Keratinocyte (primary cell): ENCODE data around the gene PSD2. TPM values are rescaled to one million over a fixed set of nuclear protein-coding genes. Genes with fewer than 3 reads are reported as not detected.

Source experiments
- DNase-seq: peaks from one replicate; pipeline ENCODE4 v3.0.0-alpha.2; 2011; ENCODE audit warnings: low read depth, missing footprints, low spot score
- FAIRE-seq: peaks from 2 replicates; lab custom pipeline; 2011; peaks lifted over from hg19 to GRCh38; lab: Jason Lieb, UNC
- H2AFZ ChIP-seq: 2 replicates; pipeline ENCODE4 v1.6.0; 2012; ENCODE audit warnings: low read length, control low read depth, inconsistent platforms; ENCODE audit not compliant: control insufficient read depth
- H3K27ac ChIP-seq: 2 replicates; pipeline ENCODE4 v1.5.1; 2011; ENCODE audit warnings: low read length; ENCODE audit not compliant: control insufficient read depth, insufficient read depth
- H3K27me3 ChIP-seq: 3 replicates; pipeline ENCODE4 v1.6.0; 2011; ENCODE audit warnings: low read length; ENCODE audit not compliant: control insufficient read depth, insufficient read depth; ENCODE audit errors: extremely low read depth
- H3K36me3 ChIP-seq, 2 experiments: 2 replicates in 1 of 2; 3 replicates in 1 of 2; pipeline ENCODE4 v1.5.1; 2011; ENCODE audit warnings: low read length in 2 of 2, mild to moderate bottlenecking in 1 of 2; ENCODE audit not compliant: control insufficient read depth in 2 of 2, insufficient read depth in 2 of 2; ENCODE audit errors: extremely low read depth in 1 of 2
- H3K4me1 ChIP-seq: 3 replicates; pipeline ENCODE4 v1.5.1; 2011; ENCODE audit warnings: low read length; ENCODE audit not compliant: control insufficient read depth, insufficient read depth; ENCODE audit errors: extremely low read depth
- H3K4me2 ChIP-seq: 3 replicates; pipeline ENCODE4 v1.6.0; 2011; ENCODE audit warnings: low read depth, low read length; ENCODE audit not compliant: control insufficient read depth, insufficient read depth; ENCODE audit errors: extremely low read depth
- H3K4me3 ChIP-seq, 3 experiments: fragments of 200-600 bp in 1 of 3; sonication (generic) in 1 of 3; 2 replicates in 2 of 3; 3 replicates in 1 of 3; pipeline ENCODE4 v1.5.1; 2011 to 2016; ENCODE audit warnings: low read length in 3 of 3, mild to moderate bottlenecking in 3 of 3, control low read depth in 2 of 3, inconsistent platforms in 1 of 3, low read depth in 1 of 3, mixed read lengths in 1 of 3, mixed run types in 1 of 3, moderate library complexity in 1 of 3; ENCODE audit not compliant: control insufficient read depth in 2 of 3, insufficient read depth in 2 of 3; ENCODE audit errors: extremely low read depth in 1 of 3
- H3K79me2 ChIP-seq: 2 replicates; pipeline ENCODE4 v1.6.0; 2012; ENCODE audit warnings: low read length; ENCODE audit not compliant: control insufficient read depth, insufficient read depth
- H3K9ac ChIP-seq: 3 replicates; pipeline ENCODE4 v1.6.0; 2011; ENCODE audit warnings: low read length; ENCODE audit not compliant: control insufficient read depth, insufficient read depth; ENCODE audit errors: extremely low read depth
- H3K9me1 ChIP-seq: 3 replicates; pipeline ENCODE4 v1.6.0; 2011; ENCODE audit warnings: low read length; ENCODE audit not compliant: control insufficient read depth, insufficient read depth; ENCODE audit errors: extremely low read depth
- H3K9me3 ChIP-seq: 2 replicates; pipeline ENCODE4 v1.5.1; 2012; ENCODE audit warnings: low read depth, low read length; ENCODE audit not compliant: control insufficient read depth
- H4K20me1 ChIP-seq: 3 replicates; pipeline ENCODE4 v1.6.0; 2011; ENCODE audit warnings: low read length; ENCODE audit not compliant: control insufficient read depth, insufficient read depth; ENCODE audit errors: extremely low read depth
- EZH2 ChIP-seq: IDR thresholded peaks from one replicate; pipeline ENCODE4 v1.6.1; 2012; ENCODE audit warnings: inconsistent platforms, mild to moderate bottlenecking, low read length, moderate library complexity
- dilution Hi-C: fragments of 300-500 bp; cut with MboI; formaldehyde crosslinking; loops from one replicate; pipeline ENCODE4 v1.7.0; 2020; ENCODE audit warnings: low sequenced_read_pairs; ENCODE audit not compliant: extremely low pct_ligation_motif_present
- polyA plus RNA-seq, 5 experiments: library from polyadenylated mRNA; depleted of rRNA in 3 of 5; stranded (reverse) in 3 of 5; stranded (forward) in 1 of 5; unstranded in 1 of 5; fragments of >200 nt; gene quantifications; 1 replicate in 1 of 5; 2 replicates in 3 of 5; 3 replicates in 1 of 5; pipeline versions ENCODE4 v1.2.1 to v1.2.3, GENCODE V29; 2011 to 2012; ENCODE audit warnings: missing spikeins in 2 of 5, low read depth in 1 of 5, low replicate concordance in 1 of 5
- TF ChIP-seq, protein P1 (sequence below), 3 experiments: IDR thresholded peaks in 1 of 3; conservative IDR thresholded peaks in 1 of 3; optimal IDR thresholded peaks in 1 of 3; 2 replicates in 2 of 3; 3 replicates in 1 of 3; pipeline versions ENCODE3 to v1.5.1; 2011; ENCODE audit warnings: low read length in 3 of 3, mild to moderate bottlenecking in 3 of 3, moderate library complexity in 2 of 3, control low read depth in 1 of 3, inconsistent platforms in 1 of 3; ENCODE audit not compliant: insufficient read depth in 2 of 3; ENCODE audit errors: extremely low read depth in 1 of 3

Gene PSD2
- polyA plus RNA-seq, 1 donor (not counting 4 experiments of a cell fraction or from before 2014, with no cell fraction given) = not detected

DNA sequence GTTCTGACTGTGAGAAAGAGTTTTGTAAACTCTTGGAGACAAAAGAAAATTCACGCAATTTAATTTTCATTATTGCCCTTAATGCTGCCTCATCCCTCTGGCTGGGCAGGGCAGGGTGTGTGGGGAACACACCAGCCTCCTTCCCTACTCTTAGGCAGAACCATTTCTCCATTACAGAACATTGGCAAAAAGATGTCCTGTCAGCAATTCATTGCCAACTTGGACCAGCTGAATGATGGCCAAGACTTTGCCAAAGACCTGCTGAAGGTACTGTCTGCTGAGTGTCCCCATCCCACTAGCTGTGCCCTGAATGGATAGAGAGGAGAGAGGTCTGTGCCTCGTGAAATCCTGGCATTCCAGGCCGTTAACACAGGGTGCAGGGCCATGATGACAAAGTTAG, 37.9 kb downstream of the PSD2 start:
- TF ChIP-seq, protein P1, sequence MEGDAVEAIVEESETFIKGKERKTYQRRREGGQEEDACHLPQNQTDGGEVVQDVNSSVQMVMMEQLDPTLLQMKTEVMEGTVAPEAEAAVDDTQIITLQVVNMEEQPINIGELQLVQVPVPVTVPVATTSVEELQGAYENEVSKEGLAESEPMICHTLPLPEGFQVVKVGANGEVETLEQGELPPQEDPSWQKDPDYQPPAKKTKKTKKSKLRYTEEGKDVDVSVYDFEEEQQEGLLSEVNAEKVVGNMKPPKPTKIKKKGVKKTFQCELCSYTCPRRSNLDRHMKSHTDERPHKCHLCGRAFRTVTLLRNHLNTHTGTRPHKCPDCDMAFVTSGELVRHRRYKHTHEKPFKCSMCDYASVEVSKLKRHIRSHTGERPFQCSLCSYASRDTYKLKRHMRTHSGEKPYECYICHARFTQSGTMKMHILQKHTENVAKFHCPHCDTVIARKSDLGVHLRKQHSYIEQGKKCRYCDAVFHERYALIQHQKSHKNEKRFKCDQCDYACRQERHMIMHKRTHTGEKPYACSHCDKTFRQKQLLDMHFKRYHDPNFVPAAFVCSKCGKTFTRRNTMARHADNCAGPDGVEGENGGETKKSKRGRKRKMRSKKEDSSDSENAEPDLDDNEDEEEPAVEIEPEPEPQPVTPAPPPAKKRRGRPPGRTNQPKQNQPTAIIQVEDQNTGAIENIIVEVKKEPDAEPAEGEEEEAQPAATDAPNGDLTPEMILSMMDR (optimal IDR thresholded peaks at IDR 0.05 in 1 of 3, IDR thresholded peaks at IDR 0.05 in 1 of 3, conservative IDR thresholded peaks at IDR 0.05 in 1 of 3; ENCODE audit: extremely low read depth in 1 of 3, insufficient read depth in 2 of 3, low read length in 3 of 3) = no peak
- no peak for TF ChIP-seq EZH2
- H3K79me2 ChIP-seq = no peaks in the 10 kb centered on the region
- H2AFZ ChIP-seq = no peak overlapping the region
- no peaks in the 10 kb centered on the region for H3K36me3 ChIP-seq
- H3K9me1 ChIP-seq = no peaks in the 10 kb centered on the region
- H3K4me3 ChIP-seq = no peak overlapping the region
- H3K4me1 ChIP-seq = no peaks in the 10 kb centered on the region
- H3K27me3 ChIP-seq = peaks cover 16% of the 10 kb centered on the region
- no peak overlapping the region for H3K27ac ChIP-seq
- H3K4me2 ChIP-seq = no peak overlapping the region
- FAIRE-seq = no peak
- DNase-seq = no peak
- dilution Hi-C loops = loop anchor here (25.0 kb wide), 1 partner anchor 129 kb away; no protein-coding TSS in a partner anchor
- no peaks in the 10 kb centered on the region for H4K20me1 ChIP-seq
- H3K9ac ChIP-seq = no peak overlapping the region
- H3K9me3 ChIP-seq = no peaks in the 10 kb centered on the region

DNA sequence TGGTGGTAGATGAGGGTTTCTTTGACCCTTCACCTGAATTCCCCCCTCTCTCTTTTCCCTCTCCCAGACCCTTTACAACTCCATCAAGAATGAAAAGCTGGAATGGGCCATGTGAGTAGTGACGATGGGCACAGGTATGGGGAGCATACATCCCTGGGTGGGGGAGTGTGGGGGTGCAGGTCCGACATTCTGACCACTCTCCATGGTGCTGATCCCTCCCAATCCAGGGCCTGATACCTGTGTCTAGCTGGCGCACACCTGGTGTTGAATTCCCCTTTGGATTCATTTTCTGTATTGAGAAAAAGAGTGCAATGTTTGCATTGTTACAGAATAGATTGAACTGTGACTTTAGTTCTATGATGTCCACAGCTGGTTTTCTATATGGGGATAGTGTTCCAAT, 40.0 kb downstream of the PSD2 start:
- Histone ChIP-seq H3K79me2 (no peaks in the 10 kb centered on the region), H3K9me3 (no peaks in the 10 kb centered on the region), H3K9me1 (no peaks in the 10 kb centered on the region), H3K27ac (no peak overlapping the region), H3K4me2 (no peak overlapping the region), H3K4me1 (no peaks in the 10 kb centered on the region), H3K4me3 (no peak overlapping the region), H3K27me3 (peaks cover 16% of the 10 kb centered on the region), H2AFZ (no peak overlapping the region), H4K20me1 (no peaks in the 10 kb centered on the region), H3K9ac (no peak overlapping the region), H3K36me3 (no peaks in the 10 kb centered on the region)
- DNase-seq (no peak), FAIRE-seq (no peak)
- no peak for TF ChIP-seq EZH2
- TF ChIP-seq, protein P1 (optimal IDR thresholded peaks at IDR 0.05 in 1 of 3, IDR thresholded peaks at IDR 0.05 in 1 of 3, conservative IDR thresholded peaks at IDR 0.05 in 1 of 3; ENCODE audit: extremely low read depth in 1 of 3, insufficient read depth in 2 of 3, low read length in 3 of 3) = no peak
- dilution Hi-C loops = loop anchor here (25.0 kb wide), 1 partner anchor 127 kb away; no protein-coding TSS in a partner anchor
